ENCODE measurements around the gene ZNF525. TPM values are rescaled to one million over a fixed set of nuclear protein-coding genes. Genes with fewer than 3 reads are reported as not detected.

Gene ZNF525
- total RNA-seq (2021): 37.7 and 39.2 TPM in 2 replicates
- long read RNA-seq, full-length matches to known transcripts: 11 of 25 reads
- long read RNA-seq, partial matches to known transcripts: 2 of 25 reads
- long read RNA-seq, other reads (novel, unspliced or antisense): 12 of 25 reads

DNA sequence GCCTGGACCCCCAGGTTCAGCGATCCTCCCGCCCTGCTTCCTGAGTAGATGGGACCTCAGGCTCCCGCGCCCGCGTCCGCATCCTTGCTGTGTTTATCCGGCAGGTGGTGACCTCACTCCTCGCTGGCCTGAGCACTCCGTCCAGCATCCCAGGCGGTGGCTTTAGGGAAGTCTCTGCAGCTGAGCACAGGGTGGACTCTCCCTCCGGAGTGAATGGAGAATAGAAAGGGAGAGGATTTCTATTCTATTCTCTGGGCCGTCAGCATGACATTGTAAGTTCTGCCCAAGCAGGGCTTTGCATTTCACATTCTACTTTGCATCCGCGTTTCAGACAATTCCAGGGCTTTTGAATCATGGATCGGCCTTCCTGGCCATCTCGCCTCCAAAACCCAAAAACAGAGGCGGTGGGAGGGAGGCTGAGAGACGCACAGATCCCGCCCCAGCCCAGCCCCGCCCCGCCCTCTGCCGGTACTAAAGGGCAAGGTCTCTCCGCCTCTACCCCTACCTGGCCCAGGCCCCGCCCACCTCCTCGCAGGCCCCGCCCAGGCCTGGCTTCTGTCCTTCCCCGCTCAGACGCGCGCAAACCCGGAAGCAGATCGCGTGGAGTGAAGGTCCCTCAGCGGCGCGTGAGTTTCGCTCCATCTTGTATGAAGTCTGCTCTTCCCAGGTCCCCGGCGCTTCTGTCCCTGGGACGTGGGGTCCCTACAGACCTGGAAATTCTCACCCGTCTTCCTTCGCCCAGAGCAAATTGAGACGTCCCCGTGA, at the start of gene ZNF525:
Gene ZNF525 (plus strand): TSS at position 572 of the 765 bp plus-strand sequence. CDS start 6,577 bp downstream, outside the sequence.
- Histone ChIP-seq H2BK12ac (ENCODE audit: insufficient read length, low read depth, low read length) (no peak within 1 kb of the TSS), H3K18ac (ENCODE audit: insufficient read length, low read depth, low read length) (no peak within 1 kb of the TSS), H3K23ac (ENCODE audit: insufficient read length, low read depth, low read length) (no peak within 1 kb of the TSS), H4K20me1 (ENCODE audit: control insufficient read depth, insufficient read depth, insufficient read length) (no peaks in the 10 kb centered on the region), H4K5ac (ENCODE audit: insufficient read length, low read depth, low read length) (no peak within 1 kb of the TSS), H4K8ac (replicated peaks; ENCODE audit: insufficient read length, low read depth, low read length) (no peak within 1 kb of the TSS), H3K27me3 (ENCODE audit: insufficient read depth, low read length) (no peaks in the 10 kb centered on the region), H4K91ac (ENCODE audit: insufficient read length, low read depth, low read length) (no peak within 1 kb of the TSS), H3K9me3 (ENCODE audit: control insufficient read depth, low read depth, low read length) (no peaks in the 10 kb centered on the region), H3K56ac (ENCODE audit: insufficient read length, low read depth, low read length) (no peak within 1 kb of the TSS), H3K79me1 (ENCODE audit: insufficient read depth, low read depth, low read length, poor library complexity, severe bottlenecking) (no peaks in the 10 kb centered on the region), H3K9ac (ENCODE audit: extremely low read depth, insufficient read length, low read length) (peak within 1 kb of the TSS; percentile 46), H3K14ac (ENCODE audit: insufficient read depth, low read length) (no peak within 1 kb of the TSS; the same call in 1 of the 2 replicates), H3K79me2 (ENCODE audit: insufficient read depth, low read length) (peaks cover 4% of the 10 kb centered on the region; the same call in 1 of the 2 replicates), H3K4me1 (ENCODE audit: insufficient read depth, low read length) (no peaks in the 10 kb centered on the region), H2AFZ (ENCODE audit: low read length) (no peak within 1 kb of the TSS), H3K4me2 (ENCODE audit: insufficient read depth, insufficient read length, low read length) (peak within 1 kb of the TSS; percentile 45), H3K23me2 (ENCODE audit: insufficient read length, low read depth, low read length, poor library complexity, severe bottlenecking) (no peaks in the 10 kb centered on the region), H2BK120ac (ENCODE audit: low read depth, low read length, poor library complexity, severe bottlenecking) (no peak within 1 kb of the TSS), H3T11ph (ENCODE audit: low read length) (no peak within 1 kb of the TSS), H3K4ac (ENCODE audit: low read depth, low read length) (no peak within 1 kb of the TSS), H2BK20ac (ENCODE audit: low read depth, low read length, poor library complexity, severe bottlenecking) (no peak within 1 kb of the TSS), H3K27ac (ENCODE audit: insufficient read length, low read depth, low read length) (no peak within 1 kb of the TSS), H2BK15ac (ENCODE audit: low read depth, low read length) (no peak within 1 kb of the TSS), H2BK5ac (ENCODE audit: insufficient read length, low read length) (no peak within 1 kb of the TSS), H2AK5ac (ENCODE audit: insufficient read length, low read length) (no peak within 1 kb of the TSS)
- Mint-ChIP-seq H3K4me3 (peak within 1 kb of the TSS; percentile 95 to 96), H3K36me3 (ENCODE audit: insufficient read depth in 1 of 3, low read depth in 3 of 3) (peaks cover 0 to 8% (median 0%) of the 10 kb centered on the region in 3 experiments; a peak in 1 of 7 replicates), H3K27me3 (ENCODE audit: low read depth) (peaks cover 10% of the 10 kb centered on the region), H3K4me1 (peaks cover 30 to 40% of the 10 kb centered on the region in 2 experiments), H3K9me3 (peaks cover under 1 to 1% of the 10 kb centered on the region in 2 experiments; a peak in 2 of 5 replicates), H3K27ac (peak within 1 kb of the TSS; percentile 72 to 93 (median 92); a peak in 6 of 7 replicates)
- TF ChIP-seq, protein P1, sequence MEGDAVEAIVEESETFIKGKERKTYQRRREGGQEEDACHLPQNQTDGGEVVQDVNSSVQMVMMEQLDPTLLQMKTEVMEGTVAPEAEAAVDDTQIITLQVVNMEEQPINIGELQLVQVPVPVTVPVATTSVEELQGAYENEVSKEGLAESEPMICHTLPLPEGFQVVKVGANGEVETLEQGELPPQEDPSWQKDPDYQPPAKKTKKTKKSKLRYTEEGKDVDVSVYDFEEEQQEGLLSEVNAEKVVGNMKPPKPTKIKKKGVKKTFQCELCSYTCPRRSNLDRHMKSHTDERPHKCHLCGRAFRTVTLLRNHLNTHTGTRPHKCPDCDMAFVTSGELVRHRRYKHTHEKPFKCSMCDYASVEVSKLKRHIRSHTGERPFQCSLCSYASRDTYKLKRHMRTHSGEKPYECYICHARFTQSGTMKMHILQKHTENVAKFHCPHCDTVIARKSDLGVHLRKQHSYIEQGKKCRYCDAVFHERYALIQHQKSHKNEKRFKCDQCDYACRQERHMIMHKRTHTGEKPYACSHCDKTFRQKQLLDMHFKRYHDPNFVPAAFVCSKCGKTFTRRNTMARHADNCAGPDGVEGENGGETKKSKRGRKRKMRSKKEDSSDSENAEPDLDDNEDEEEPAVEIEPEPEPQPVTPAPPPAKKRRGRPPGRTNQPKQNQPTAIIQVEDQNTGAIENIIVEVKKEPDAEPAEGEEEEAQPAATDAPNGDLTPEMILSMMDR (conservative IDR thresholded peaks at IDR 0.05): peak; percentile 42
- WGBS (ENCODE audit: extremely low coverage, insufficient read length, low lambda C conversion rate): no CpG with 5 or more reads among the region's 45 CpGs
- peak; percentile 94 for DNase-seq
